HG02759 (cell line): ENCODE results near the gene MRPL23.
"Not testable (repeated sequence)": the region's sequence is repeated elsewhere in the genome, so short reads cannot be mapped to it uniquely, and the experiment has no call there.

Experiments used
- ATAC-seq: cut with Tn5 transposase; IDR thresholded peaks from one replicate; pipeline ENCODE4 v1.9.1; 2021; ENCODE audit warnings: mild to moderate bottlenecking, moderate library complexity; ENCODE audit not compliant: unreplicated experiment

The MRPL23 gene

GRCh38 chr11:1932681-1933080 lies 14.5 kb upstream of the MRPL23 start:
- ATAC-seq: no peak

DNA sequence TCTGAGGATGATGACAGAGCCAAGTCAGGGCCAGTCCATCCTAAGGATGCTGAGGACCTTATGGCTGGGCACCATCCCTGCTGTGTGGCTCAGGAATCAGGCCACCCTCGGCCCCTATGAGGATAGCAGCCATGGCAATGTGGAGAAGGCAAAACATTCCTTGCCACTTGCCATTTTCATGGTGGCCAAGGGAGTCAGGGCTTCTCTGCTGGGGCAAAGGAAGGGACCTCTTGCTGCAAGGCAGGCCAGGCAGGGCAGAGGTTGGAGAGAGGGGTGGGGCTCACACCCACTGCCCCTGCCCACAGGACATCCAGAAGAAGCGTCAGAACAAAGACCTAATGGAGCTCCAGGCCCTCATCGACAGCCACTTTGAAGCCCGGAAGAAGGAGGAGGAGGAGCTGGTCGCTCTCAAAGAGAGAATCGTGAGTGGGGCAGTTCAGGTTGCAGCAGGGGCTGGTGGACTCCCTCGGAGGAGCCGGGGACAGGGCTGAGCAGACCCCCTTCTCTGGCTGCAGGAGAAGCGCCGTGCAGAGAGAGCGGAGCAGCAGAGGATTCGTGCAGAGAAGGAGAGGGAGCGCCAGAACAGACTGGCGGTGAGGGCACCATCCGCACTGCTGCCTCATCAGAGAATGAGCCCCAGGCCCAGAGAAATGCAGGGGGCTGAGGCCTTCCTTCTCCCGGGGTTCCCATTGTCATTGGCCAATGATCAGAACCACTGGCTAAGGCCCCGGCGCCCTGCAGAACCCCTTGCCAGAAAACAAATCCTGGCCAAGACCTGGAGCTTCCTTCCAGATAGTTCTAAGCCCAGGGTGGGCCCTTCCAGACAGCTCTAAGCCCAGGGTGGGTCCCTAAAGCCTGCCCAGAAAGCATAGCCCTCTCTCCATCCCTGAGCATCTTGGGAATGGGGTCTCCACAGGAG lies 13.5 kb upstream of the MRPL23 start:
- ATAC-seq: no peak

- ATAC-seq: no peak
Measured at GRCh38 chr11:1934335-1935155, 12.6 kb upstream of the MRPL23 start.

DNA sequence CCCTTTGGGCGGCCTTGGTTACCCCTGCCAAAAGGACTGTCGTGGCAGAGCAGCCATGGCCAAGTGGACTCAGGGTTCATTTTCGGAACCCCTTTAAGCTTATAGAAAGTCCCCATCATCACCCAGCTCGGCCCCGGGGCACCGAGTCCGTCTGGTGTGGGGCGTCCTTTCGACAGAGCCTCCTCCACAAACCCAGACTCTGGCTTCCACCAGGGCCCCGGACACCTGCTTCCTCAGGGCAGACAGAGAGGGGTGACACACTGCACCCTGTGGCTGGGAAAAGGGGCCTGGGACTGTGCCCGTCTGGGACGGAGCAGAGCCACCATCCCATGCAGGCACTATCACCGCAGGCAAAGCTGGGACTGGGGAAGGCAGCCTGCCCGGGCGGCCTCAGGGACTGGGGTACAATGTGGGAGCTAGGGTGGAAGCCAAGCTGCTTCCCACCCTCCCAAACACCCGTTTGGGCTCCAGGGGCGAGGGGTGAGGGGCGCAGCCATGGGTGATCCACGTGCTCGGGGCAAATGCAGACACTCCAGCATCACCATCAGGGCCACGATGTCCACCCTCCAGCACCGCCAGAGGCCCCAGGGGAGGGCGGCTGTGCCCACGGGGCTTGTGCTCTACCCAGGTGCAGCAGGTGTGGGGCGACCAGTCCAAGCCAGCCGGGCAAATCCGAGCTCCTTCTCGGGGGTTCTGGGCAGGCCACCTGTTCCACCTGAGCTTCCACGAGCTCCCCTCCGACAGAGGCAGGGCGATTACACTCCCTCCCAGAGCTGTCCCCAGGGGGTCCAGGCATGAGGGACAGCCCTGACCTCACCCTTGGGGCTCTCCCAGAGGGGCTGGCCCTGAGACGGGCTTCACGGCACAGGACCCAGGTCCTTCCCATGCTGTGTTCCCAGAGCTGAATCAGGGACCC lies 11.7 kb upstream of the MRPL23 start:
- no peak for ATAC-seq

DNA sequence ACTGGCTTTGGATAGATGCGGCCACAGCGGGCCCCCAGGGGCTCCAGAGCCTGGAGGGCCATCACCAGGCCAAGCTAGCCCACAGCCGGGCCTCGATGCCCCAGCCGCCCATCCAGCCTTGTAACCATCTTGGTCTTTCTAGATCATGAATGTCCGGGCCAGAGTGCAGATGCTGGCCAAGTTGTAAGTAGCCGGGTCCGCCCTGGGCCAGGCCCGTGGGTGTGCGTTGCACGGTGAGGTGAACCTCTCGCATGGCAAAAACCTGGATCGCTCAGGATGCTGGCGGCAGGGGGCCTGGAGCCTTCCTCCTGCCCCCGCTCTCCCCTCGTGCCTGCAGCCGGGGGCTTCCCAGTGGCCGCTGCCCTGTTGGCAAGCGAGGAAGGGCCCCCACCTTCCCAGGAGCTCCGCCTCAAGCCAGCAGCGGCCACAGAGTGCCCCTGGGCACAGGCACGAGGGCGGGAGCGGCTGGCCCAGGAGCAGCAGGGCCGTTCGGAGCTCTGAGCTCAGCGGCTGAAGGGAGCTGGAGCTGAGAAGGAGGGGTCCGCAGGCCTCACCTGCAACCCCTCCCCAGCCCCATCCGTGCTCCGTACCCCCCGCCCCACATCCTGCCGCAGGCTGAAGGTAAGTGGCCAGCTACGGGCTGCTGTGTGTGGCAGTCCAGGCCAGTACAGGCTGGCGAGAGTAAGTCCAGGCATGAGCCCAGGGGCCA lies 10.9 kb upstream of the MRPL23 start:
- ATAC-seq: no peak

DNA sequence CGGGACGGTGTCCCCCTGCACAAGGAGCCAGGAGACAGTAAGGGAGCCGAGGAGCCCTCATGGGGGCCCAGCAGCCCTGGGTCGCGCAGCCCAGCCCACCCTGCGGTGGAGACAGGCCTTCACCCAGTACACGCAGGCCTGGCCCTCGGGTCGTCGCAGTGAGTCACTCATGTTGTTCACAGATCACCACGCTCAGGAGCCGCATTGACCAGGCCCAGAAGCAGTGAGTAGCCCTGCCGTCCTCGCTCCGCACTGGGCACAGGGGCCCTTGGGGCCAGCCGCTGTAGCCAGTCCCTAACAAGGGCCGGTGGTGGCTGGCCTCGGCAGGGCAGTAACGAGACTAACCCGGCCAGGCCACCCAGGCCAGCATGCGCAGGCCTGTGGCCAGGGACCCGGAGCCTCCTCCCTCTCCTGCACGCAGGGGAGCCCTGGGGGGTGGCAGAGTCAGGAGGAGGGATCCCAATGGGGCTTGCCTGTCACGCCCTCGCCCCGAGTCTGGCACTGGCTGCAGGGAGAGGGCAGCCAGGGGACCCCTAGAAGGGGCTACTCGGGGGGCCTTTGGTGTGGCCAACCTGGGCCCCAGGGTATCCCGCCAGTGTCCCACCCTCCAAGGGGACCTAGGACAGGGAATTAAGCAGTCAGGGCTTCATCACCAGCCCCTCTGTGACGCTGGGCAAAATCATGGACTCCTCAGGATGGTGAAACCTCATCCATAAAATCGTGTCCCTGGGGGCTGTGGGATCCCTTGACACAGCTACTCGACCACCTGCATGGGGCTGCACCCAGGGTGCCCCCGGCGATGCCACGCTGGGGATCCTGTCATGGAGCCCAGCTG lies 10.1 kb upstream of the MRPL23 start:
- no peak for ATAC-seq

- ATAC-seq: no peak
Measured at GRCh38 chr11:1937616-1938342, 9.4 kb upstream of the MRPL23 start.

GRCh38 chr11:1938343-1939005 lies 8.7 kb upstream of the MRPL23 start:
- ATAC-seq: no peak

DNA sequence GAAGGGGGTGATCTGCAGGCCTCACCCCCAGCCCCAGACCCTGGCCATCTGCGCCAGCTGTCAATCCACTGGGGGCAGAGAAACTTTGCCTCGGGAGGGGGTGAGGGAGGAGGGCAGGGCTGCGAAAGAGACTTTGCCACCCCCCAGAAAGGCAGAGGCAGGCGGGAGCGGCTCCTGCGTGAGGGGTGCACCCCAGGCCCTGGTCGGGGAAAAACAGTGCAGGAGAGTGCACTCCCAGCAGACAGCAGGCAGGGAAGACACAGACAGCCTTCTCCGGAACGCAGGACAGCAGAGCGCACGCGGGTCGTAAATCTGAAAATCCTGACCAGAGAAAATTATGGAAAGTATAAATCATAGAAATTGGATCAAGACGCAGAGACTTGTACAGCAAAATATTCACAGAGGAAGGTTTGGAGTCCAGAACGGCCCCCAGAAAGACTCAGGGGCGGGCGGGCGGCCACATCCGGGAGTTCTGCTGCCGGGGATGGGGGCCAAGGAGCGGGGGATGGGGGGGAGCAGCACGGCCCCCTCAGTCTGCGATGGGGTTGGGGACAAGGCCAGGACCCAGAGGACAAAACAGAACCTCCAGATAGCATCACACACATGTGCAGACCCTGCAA lies 8.0 kb upstream of the MRPL23 start:
- ATAC-seq: no peak

- not testable (repeated sequence) for ATAC-seq
Measured at GRCh38 chr11:1939788-1940187, 7.3 kb upstream of the MRPL23 start.

- no peak for ATAC-seq
Measured at GRCh38 chr11:1942558-1943260, 4.4 kb upstream of the MRPL23 start.

- no peak for ATAC-seq
Measured at GRCh38 chr11:1943576-1943975, 3.6 kb upstream of the MRPL23 start.

DNA sequence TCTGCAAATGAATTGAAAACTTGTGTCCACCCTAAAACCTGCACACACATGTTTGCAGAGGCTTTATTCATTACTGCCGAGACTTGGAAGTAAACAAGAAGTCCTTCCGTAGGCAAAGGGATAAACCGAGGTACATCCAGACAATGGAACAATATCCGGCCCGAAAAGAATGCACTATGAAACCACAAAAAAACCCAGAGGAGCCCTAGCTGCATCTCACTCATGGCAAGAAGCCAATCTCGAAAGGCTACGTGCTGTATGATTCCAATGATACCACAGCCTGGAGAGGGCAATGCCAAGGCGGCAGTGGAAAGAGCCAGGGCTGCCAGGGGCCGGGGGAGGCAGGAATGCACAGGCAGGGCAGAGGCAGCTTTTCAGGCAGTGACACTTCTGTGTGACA lies 3.2 kb upstream of the MRPL23 start:
- no peak for ATAC-seq

GRCh38 chr11:1947592-1948237 lies 583 bp downstream of the MRPL23 start:
- no peak for ATAC-seq

- no peak for ATAC-seq
Measured at GRCh38 chr11:1948389-1948788, 1.3 kb downstream of the MRPL23 start.

- ATAC-seq: no peak
Measured at GRCh38 chr11:1949302-1949701, 2.2 kb downstream of the MRPL23 start.

- no peak for ATAC-seq
Measured at GRCh38 chr11:1949922-1950321, 2.8 kb downstream of the MRPL23 start.
